ENCODE results near the gene RCAN2.

The RCAN2 gene

DNA sequence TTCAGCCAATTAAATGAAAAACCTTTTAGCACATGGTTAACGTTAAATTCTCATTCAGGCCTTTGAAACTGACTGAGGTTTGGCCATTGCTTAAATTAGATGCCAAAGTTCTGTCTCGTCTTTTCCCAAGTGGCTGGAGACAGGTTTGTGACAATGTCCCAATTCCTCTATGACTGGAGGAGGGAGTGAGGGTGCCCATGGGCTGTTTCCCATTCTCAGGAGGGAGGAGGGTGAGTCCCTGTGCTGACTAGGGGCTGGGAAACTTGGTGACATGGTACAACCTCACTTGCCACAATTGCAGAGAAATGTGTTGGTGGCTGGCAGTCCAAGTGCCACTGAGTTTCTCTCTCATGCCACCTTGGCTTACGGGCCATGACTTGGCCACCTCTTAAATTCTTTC lies 256.5 kb downstream of the RCAN2 start:
- Histone ChIP-seq H3F3A (ENCODE audit: insufficient read depth, low read length) (no peaks in the 10 kb centered on the region), H3K27ac (ENCODE audit: low read length) (no peak overlapping the region), H3K4me1 (ENCODE audit: low read length) (no peaks in the 10 kb centered on the region), H3K4me3 (ENCODE audit: low read length) (no peak overlapping the region), H3K27me3 (replicated peaks; ENCODE audit: insufficient read depth, low read length) (no peaks in the 10 kb centered on the region), H3K36me3 (replicated peaks; ENCODE audit: insufficient read depth, low read length) (no peaks in the 10 kb centered on the region), H3K9me2 (replicated peaks; ENCODE audit: insufficient read depth, low read length) (no peaks in the 10 kb centered on the region), H4K20me1 (ENCODE audit: insufficient read depth, low read length) (no peaks in the 10 kb centered on the region), H3K9ac (ENCODE audit: low read length) (no peak overlapping the region), H3K79me2 (ENCODE audit: low read length) (no peaks in the 10 kb centered on the region), H2AFZ (ENCODE audit: low read length) (no peak overlapping the region), H3K9me3 (replicated peaks; ENCODE audit: insufficient read depth, low read length) (no peaks in the 10 kb centered on the region), H3K4me2 (ENCODE audit: low read depth, low read length) (no peak overlapping the region)
- TF ChIP-seq EZH2 (optimal IDR thresholded peaks at IDR 0.05; ENCODE audit: low read depth, low read length) (no peak), EZH2phosphoT487 (IDR thresholded peaks at IDR 0.05; ENCODE audit: low read length) (no peak)
- TF ChIP-seq, protein P1, sequence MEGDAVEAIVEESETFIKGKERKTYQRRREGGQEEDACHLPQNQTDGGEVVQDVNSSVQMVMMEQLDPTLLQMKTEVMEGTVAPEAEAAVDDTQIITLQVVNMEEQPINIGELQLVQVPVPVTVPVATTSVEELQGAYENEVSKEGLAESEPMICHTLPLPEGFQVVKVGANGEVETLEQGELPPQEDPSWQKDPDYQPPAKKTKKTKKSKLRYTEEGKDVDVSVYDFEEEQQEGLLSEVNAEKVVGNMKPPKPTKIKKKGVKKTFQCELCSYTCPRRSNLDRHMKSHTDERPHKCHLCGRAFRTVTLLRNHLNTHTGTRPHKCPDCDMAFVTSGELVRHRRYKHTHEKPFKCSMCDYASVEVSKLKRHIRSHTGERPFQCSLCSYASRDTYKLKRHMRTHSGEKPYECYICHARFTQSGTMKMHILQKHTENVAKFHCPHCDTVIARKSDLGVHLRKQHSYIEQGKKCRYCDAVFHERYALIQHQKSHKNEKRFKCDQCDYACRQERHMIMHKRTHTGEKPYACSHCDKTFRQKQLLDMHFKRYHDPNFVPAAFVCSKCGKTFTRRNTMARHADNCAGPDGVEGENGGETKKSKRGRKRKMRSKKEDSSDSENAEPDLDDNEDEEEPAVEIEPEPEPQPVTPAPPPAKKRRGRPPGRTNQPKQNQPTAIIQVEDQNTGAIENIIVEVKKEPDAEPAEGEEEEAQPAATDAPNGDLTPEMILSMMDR (IDR thresholded peaks at IDR 0.05; ENCODE audit: low read length), result no peak
- no peak for DNase-seq

DNA sequence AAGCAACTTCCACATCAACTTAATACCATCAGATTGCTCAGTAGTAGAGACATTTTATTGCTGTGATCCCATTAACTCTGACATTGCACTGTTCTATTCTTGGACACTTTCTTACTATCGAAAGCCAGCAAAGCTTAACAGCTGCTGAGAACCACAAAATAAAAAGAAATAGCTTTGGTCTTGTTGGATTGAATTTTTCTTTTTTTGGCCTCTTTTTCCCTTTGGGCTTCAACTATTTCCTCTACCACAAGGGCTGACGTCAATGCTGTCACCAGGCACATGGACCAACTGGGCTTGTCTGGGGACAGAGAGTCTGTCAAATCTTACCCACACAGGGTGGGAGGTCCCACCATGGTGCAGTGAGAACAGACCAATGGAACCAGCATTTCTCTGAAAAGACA lies 257.1 kb downstream of the RCAN2 start:
- no peaks in the 10 kb centered on the region for H3K27me3 ChIP-seq (replicated peaks; ENCODE audit: insufficient read depth, low read length)
- H3K79me2 ChIP-seq (ENCODE audit: low read length), result no peaks in the 10 kb centered on the region
- H3K4me2 ChIP-seq (ENCODE audit: low read depth, low read length), result no peak overlapping the region
- no peaks in the 10 kb centered on the region for H3F3A ChIP-seq (ENCODE audit: insufficient read depth, low read length)
- no peak overlapping the region for H3K27ac ChIP-seq (ENCODE audit: low read length)
- H3K4me1 ChIP-seq (ENCODE audit: low read length), result no peaks in the 10 kb centered on the region
- no peaks in the 10 kb centered on the region for H3K36me3 ChIP-seq (replicated peaks; ENCODE audit: insufficient read depth, low read length)
- TF ChIP-seq EZH2phosphoT487 (IDR thresholded peaks at IDR 0.05; ENCODE audit: low read length), result no peak
- TF ChIP-seq EZH2 (optimal IDR thresholded peaks at IDR 0.05; ENCODE audit: low read depth, low read length), result no peak
- TF ChIP-seq, protein P1 (IDR thresholded peaks at IDR 0.05; ENCODE audit: low read length), result no peak
- DNase-seq, result no peak
- H4K20me1 ChIP-seq (ENCODE audit: insufficient read depth, low read length), result no peaks in the 10 kb centered on the region
- no peak overlapping the region for H2AFZ ChIP-seq (ENCODE audit: low read length)
- no peak overlapping the region for H3K4me3 ChIP-seq (ENCODE audit: low read length)
- no peaks in the 10 kb centered on the region for H3K9me2 ChIP-seq (replicated peaks; ENCODE audit: insufficient read depth, low read length)
- H3K9me3 ChIP-seq (replicated peaks; ENCODE audit: insufficient read depth, low read length), result no peaks in the 10 kb centered on the region
- no peak overlapping the region for H3K9ac ChIP-seq (ENCODE audit: low read length)

DNA sequence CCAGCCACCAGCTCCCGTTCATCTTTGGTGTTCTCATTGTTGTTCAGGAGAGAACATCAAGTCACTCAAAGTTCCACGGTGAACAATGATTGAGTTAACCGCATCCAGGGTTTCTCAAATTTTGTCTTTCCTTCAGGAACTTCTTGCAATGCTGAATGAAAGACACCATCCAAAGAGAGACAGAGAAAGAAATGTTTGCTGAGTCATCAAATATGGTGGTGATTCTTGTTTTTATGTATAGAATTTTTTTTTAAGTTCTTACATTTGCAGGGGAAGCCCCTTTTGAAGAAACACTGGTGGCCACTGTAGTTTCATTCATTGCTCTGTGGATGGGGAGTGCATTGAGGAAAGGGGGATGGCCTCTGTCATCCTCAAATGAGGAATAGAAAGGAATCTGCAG lies 258.1 kb downstream of the RCAN2 start:
- Histone ChIP-seq H3K4me1 (ENCODE audit: low read length) (no peaks in the 10 kb centered on the region), H3K4me2 (ENCODE audit: low read depth, low read length) (no peak overlapping the region), H3K27ac (ENCODE audit: low read length) (no peak overlapping the region), H3K27me3 (replicated peaks; ENCODE audit: insufficient read depth, low read length) (no peaks in the 10 kb centered on the region), H4K20me1 (ENCODE audit: insufficient read depth, low read length) (no peaks in the 10 kb centered on the region), H3K79me2 (ENCODE audit: low read length) (no peaks in the 10 kb centered on the region), H2AFZ (ENCODE audit: low read length) (no peak overlapping the region), H3K9ac (ENCODE audit: low read length) (no peak overlapping the region), H3F3A (ENCODE audit: insufficient read depth, low read length) (no peaks in the 10 kb centered on the region), H3K9me3 (replicated peaks; ENCODE audit: insufficient read depth, low read length) (no peaks in the 10 kb centered on the region), H3K9me2 (replicated peaks; ENCODE audit: insufficient read depth, low read length) (no peaks in the 10 kb centered on the region), H3K4me3 (ENCODE audit: low read length) (no peak overlapping the region), H3K36me3 (replicated peaks; ENCODE audit: insufficient read depth, low read length) (no peaks in the 10 kb centered on the region)
- TF ChIP-seq, protein P1 (IDR thresholded peaks at IDR 0.05; ENCODE audit: low read length), result no peak
- DNase-seq, result no peak
